GM06990 (cell line): ENCODE results near the gene LRRC56.
A peak's percentile ranks its signal among the peaks of the same experiment; 100 is the strongest.

Experiments
- DNase-seq: peaks from one replicate; pipeline ENCODE4 v3.0.0-alpha.2; 2011; ENCODE audit not compliant: insufficient read length; ENCODE audit errors: extremely low read depth
- H3K27me3 ChIP-seq: replicated peaks from 2 replicates; pipeline ENCODE4 v1.6.0; 2011; ENCODE audit warnings: low read length; ENCODE audit not compliant: control insufficient read depth, insufficient read depth
- H3K36me3 ChIP-seq: 2 replicates; pipeline ENCODE4 v1.5.1; 2011; ENCODE audit warnings: low read length; ENCODE audit not compliant: control insufficient read depth, insufficient read depth
- H3K4me3 ChIP-seq: replicated peaks from 2 replicates; pipeline ENCODE4 v1.5.1; 2011; ENCODE audit warnings: low read depth, mild to moderate bottlenecking, control low read depth, low read length
- CTCF ChIP-seq: IDR thresholded peaks from 2 replicates; pipeline ENCODE4 v1.5.1; 2011; ENCODE audit warnings: low read length, control low read depth, mild to moderate bottlenecking, inconsistent platforms; ENCODE audit not compliant: insufficient read depth, poor library complexity, severe bottlenecking

LRRC56 gene

GRCh38 chr11:532986-533585 lies 4.2 kb upstream of the LRRC56 start:
- Histone ChIP-seq H3K4me3 (no peak overlapping the region), H3K27me3 (no peaks in the 10 kb centered on the region), H3K36me3 (peaks cover 18% of the 10 kb centered on the region)
- TF ChIP-seq CTCF: no peak
- DNase-seq: no peak

DNA sequence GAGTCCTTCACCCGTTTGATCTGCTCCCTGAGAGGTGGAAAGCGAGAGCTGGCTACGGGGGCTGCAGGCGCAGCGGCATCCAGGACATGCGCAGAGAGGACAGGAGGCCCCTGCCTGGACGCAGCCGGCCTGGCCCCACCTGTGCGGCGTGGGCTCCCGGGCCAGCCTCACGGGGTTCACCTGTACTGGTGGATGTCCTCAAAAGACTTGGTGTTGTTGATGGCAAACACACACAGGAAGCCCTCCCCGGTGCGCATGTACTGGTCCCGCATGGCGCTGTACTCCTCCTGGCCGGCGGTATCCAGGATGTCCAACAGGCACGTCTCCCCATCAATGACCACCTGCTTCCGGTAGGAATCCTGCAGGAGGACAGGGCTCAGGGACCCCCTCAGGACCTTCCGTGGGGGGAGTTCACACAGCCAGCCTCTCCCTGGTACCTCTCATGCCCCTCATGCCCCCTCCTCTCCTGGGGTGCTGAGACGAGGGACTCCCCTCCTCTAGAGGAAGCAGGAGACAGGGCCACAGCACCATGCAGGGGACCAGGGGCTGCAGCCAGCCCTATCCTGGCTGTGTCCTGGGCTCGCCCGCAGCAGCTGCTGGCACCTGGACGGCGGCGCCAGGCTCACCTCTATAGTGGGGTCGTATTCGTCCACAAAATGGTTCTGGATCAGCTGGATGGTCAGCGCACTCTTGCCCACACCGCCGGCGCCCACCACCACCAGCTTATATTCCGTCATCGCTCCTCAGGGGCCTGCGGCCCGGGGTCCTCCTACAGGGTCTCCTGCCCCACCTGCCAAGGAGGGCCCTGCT lies 3.5 kb upstream of the LRRC56 start:
- TF ChIP-seq CTCF: no peak
- no peak for DNase-seq
- peak overlapping the region; percentile 81 for H3K4me3 ChIP-seq
- no peaks in the 10 kb centered on the region for H3K27me3 ChIP-seq
- H3K36me3 ChIP-seq: peaks cover 18% of the 10 kb centered on the region

DNA sequence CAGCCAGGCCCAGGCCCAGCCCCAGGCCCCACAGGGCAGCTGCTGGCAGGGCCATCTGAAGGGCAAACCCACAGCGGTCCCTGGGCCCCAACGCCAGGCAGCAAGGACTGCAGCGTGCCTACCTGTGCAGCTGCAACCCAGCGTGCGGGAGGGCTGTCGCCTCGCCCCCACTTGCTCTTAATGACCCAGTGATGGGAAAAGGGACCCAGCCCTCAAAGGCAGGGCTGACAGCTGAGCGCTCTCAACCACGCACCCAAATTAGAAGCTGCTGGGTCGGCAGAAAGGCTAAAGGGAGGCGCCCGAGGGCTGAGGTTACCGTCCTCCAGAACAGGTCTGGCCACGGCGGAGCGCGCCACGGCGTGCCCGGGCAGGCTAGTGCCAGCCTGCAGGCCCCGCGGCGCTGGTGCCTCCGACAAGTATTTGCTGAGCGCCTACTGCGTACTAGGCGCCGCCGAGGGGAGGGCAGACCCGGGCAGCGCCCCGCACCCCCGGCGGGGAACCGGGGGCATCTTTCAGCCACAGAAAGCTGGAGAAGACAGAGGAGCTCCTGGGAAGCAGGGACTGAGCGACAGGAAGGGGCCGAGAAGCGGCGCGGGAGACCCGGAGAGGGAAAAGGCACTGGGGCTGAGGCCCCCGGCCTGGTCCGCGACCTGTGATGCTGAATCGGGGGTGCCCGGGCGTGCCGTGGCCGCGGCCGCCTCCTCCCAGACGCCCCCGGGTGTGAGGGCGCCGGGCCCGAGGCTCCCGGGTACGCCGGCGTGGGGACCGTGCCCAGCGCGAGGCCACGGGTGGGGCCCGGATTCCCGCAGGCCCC lies 2.7 kb upstream of the LRRC56 start:
- H3K36me3 ChIP-seq: peaks cover 18% of the 10 kb centered on the region
- H3K4me3 ChIP-seq: peak overlapping the region; percentile 81
- H3K27me3 ChIP-seq: no peaks in the 10 kb centered on the region
- no peak for TF ChIP-seq CTCF
- DNase-seq: peak; percentile 64

GRCh38 chr11:535210-535518 lies 2.2 kb upstream of the LRRC56 start:
- Histone ChIP-seq H3K27me3 (no peaks in the 10 kb centered on the region), H3K4me3 (peak overlapping the region; percentile 81), H3K36me3 (peaks cover 13% of the 10 kb centered on the region)
- TF ChIP-seq CTCF: no peak
- DNase-seq: no peak

DNA sequence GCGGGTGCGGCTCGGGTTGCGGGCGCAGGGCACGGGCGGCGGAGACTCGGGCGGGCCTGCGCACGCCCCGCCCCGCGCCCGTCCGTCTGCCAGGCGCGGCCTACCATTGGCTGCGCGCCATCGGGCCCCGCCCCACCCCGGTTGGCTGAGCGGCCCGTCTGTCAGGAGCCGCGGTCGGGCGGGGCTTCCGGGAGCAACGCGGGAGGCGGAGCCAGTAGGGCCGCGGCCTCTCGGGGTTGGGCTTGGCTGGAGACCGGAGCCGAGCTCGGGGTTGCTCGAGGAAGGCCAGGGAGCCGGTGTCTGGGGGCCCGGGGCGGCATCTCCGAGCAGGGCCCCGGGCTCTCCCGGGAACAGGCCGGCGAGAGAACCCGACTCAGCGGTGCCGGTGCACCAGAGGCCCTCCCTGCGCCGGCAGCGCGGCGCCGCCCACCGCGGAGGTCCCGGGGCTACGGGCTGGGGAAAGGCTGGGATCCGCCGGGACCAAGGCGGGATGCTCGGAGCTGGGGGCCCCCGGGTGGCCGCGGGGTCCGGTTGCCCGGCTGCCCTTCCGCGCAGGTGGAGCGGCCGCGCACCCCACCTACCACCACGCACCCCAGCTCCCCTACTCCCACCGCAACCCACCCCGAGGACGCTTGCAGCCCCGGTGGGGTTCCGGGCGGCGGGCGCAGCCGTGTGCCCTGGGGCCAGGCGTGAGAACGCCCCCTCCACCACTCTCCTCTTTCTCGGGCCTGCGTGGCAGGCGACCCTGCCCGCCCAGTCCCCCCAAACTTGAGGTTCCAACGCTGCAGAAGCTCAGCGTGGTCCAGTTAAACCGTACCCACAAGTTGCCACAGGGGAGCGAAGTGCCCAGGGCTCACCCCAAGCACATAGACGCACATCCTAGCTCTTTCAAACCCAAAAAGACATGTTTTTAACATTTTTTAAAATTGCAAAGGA lies 1.5 kb upstream of the LRRC56 start, which contains the start of gene HRAS:
Gene HRAS, minus strand, starts transcription at position 58 of the 936 bp plus-strand sequence.
- H3K27me3 ChIP-seq: no peaks in the 10 kb centered on the region
- DNase-seq: peak; percentile 97
- TF ChIP-seq CTCF: no peak
- H3K4me3 ChIP-seq: peak within 1 kb of the TSS; percentile 81
- H3K36me3 ChIP-seq: peaks cover 12% of the 10 kb centered on the region
